NCI-H524 treated with DMSO at 0.1 percent for 48 hours (cell line): ENCODE results near the gene SV2C.

Source experiments
- DNase-seq: peaks from one replicate; lab custom pipeline; 2025; lab: John Stamatoyannopoulos, UW

Gene SV2C

GRCh38 chr5:76099756-76100155, 16.6 kb downstream of the SV2C start:
- DNase-seq: no peak

DNA sequence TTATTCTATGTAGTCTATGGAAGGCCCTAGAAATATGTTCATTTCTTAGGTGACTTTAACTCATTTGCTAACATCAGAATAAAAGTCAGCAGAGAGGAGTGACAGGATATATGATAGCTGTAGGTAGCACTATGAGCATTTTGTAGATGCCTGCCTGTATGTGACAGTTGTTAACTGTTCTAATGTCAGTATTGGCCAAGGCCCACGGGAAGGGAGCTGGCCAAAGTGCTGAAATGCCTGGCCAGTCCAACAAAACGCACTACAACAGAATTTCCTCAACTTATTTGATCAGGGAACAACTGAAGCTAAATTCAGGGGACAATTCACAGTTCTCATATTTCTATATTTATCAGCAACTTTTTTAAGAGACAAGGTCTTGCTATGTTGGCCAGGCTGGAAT, 20.8 kb downstream of the SV2C start:
- DNase-seq: no peak

- DNase-seq: no peak
Measured at GRCh38 chr5:76106149-76106548, 23.0 kb downstream of the SV2C start.

DNA sequence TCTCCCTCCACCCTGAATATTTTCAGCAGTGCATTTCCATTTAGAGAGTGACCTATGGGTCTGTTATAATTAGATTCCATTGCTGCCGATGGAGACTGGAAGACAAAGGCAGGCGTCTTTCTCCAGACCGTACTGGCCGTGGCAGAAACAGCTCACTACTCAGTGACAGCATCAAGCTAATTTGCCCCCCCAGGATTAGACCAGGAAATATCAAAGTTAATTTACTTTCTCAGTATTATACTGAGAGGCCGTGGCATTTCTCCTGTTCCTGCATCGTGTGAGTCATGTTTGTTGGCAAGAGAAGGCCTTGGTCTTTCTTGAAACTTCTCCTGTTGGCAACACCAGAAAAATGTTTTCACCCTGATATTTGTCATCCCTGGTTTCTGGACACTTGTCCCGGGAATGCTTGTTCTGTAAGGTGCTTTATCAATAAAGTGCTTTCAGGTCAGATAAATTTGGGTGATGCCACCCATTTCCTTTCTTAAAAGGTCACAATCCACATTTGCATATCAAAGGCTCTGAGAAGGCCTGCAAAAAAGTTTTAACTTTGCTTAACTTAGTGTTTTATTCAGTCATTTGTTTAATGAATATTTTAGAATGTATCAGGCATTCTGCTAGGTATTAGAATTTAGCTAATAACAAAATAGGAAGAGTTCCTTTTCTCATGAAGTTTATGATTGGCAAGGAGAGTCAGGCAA, 28.4 kb downstream of the SV2C start:
- DNase-seq: no peak

GRCh38 chr5:76113103-76113502, 29.9 kb downstream of the SV2C start:
- DNase-seq: no peak

DNA sequence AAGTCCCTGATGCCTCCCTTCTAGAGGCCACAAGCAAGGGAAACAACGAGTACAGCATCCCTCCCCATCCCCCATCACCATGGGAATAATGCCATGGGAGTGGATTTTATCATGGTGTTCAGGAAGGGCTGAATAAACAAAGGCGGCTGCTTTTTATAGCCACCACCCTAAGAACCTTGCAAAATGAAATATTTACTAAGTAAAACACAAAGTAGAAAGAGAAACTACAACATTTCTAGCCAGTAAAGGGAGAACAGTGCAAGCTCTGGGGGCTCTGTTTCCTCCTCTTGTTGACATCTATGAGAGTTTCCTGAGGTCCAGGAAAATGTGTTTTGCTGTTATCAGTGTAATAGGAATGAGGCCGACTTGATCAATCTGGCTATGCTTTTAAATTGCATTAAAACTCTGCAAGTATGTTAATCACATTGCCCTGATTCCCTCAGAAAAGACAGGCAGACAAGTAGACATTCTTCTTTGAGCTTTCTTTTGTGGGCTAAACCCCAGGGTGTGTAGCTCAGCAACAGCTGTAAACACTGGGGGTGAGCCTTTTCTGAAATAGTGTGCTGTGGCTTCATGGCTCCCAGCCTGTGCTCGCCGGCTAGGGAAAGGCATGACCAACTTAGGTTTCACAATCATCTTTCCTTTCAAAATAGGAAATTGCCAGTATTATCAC, 31.1 kb downstream of the SV2C start:
- no peak for DNase-seq

DNA sequence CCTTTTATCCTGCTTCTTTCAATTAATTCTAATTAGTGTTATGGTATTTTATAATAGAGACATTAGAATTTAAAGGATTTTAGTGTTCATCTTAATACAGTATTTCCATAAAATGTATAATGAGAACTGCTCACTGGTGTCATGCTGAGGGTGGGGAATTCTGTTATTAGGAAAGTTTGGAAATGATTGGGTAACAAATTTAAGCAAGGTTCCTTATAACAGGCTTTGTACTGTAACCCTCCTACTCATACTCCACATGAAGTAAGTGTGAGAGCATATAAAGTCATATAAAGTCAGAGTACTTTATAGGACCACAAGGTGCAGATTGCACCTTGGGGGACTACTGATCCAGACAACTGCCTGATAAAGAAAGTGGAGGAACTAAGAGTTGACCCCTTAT, 42.2 kb downstream of the SV2C start:
- DNase-seq: no peak

- DNase-seq: no peak
Measured at GRCh38 chr5:76125888-76126287, 42.7 kb downstream of the SV2C start.

DNA sequence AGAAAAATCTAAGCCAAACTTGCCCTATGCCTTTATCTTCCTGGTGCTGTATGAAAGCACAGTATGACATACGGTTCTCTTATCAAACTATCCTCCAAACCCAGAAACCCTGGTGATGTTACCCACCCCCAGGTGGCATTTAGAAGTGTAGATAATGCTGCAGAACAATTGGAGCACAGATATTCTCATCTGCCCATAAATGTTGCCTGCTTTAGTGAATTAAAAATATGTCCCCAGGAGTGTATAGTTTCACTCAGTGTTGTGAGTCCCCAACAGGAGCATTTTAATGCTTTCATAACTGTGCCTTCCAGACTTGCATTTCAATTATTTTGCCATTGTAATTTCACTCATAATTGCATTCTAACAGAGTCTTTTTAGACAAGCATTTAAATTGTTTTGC, 50.8 kb downstream of the SV2C start:
- no peak for DNase-seq

GRCh38 chr5:76134646-76135045, 51.5 kb downstream of the SV2C start:
- DNase-seq: no peak

GRCh38 chr5:76137887-76138542, 54.8 kb downstream of the SV2C start:
- no peak for DNase-seq

- DNase-seq: no peak
Measured at GRCh38 chr5:76143884-76144283, 60.7 kb downstream of the SV2C start.

- no peak for DNase-seq
Measured at GRCh38 chr5:76144513-76145274, 61.5 kb downstream of the SV2C start.

GRCh38 chr5:76145945-76146344, 62.8 kb downstream of the SV2C start:
- DNase-seq: no peak

- DNase-seq: no peak
Measured at GRCh38 chr5:76149636-76150035, 66.5 kb downstream of the SV2C start.

DNA sequence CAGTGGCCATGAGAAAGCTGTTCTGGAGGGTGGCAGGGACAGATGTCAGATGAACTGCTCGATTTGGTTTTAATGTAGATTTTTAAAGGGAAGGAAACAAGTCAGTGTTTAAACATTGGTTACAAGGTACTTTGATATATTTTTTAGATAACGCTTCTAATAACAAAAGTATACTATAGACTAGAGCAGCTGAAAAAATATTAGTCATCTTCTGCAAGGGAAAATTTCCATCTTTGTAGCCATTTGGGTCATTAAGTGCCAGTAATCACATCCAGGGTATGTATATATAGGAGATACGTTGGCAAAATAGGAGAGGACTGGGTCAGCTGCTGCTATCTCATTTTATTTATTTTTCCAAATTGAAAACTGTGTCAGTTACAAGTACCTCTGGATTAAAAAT, 69.0 kb downstream of the SV2C start:
- no peak for DNase-seq

DNA sequence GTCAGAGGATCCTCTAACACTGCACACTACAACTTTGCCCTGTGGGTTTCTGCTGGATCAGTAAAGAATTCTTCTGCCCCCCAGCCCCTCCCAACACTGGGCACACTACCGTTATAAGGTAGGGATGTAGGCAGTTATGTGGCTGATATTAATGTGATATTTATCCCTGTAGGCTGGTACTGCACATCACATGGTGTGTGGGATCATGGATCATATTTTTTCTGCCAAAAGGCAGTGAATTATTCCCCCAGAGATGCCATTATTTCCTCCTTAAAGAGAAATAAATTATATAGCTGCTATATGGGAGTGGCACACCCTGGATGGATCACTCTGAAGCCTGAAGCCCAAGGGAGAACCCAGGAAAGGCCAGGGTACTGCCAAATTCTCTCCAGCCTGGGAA, 69.5 kb downstream of the SV2C start:
- no peak for DNase-seq

GRCh38 chr5:76153271-76153670, 70.1 kb downstream of the SV2C start:
- no peak for DNase-seq

DNA sequence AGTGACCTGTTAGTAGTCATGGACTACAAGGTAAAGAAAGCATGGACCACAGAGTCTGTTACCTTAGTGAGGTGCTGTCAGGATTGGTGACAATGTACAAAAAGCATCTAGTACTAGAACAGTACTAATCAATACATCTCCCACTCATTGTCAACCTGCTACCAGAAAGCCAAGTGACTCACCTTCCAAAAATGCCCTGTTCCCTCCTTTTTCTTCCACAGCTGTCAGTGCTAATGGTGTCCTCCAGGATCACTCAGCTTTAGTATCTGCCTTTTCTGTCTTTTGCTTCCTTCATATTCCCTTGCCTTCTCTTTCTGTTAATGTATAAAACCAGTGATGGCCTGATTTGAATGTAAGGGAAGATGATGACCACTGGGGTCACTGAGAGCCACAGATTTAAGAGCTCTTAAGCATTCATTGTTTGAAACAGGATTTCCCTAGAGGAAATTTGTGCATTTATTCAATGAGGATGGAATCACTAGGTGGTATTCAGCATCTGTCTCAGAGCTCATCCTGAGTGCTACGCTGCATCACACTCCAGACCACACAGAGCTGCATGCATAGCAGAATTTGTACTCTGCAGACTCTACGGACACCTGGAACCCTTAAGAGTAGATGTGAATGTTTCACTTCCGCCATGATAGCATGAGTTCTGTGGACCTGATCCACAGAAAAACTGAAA, 71.0 kb downstream of the SV2C start:
- DNase-seq: no peak

DNA sequence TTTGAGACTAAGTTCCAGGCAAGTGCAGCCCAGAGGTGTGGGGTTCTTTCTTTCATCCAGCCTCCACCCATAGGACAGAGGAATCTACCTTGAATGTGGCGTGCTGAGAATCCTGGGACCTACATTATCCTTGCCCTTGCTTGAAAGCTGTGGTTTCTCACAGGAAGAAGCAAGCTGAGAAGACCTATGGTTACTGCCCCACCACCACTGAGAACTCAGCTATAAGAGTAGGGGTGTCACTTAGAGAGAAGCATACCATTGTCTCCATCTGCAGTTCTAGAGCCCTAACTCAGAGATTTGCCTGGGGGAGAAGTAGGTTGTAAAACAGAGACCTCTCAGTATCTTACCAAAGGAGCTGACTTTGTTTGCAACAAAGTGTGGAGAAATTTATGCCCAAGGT, 72.4 kb downstream of the SV2C start:
- no peak for DNase-seq

DNA sequence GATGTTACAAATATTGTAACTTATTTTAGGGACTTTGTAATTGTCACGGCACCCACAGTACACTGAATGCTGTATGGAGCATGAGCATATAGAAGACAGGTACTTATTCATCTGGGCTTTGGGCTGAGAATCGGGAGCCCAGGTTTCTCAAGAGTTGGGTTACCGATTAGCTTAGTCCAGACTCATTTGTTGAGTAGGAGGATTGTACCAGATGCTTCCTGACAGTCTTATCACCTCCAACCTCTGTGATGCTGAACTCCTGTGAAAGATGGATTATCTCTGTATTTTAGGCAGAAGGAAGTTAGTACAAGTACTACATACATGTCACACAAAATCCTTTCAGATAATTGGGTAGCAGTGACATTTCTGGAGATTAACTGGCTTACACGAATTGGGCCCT, 79.2 kb downstream of the SV2C start:
- no peak for DNase-seq

- DNase-seq: no peak
Measured at GRCh38 chr5:76163111-76163628, 80.0 kb downstream of the SV2C start.
